ENCODE results near the gene KCNV2. TPM values are rescaled to one million over a fixed set of nuclear protein-coding genes. Genes with fewer than 3 reads are reported as not detected.

The KCNV2 gene
- total RNA-seq, 1 donor, result not detected

- no peak overlapping the region for H3K4me2 ChIP-seq (ENCODE audit: insufficient read depth, low read length)
- H2AFZ ChIP-seq (ENCODE audit: low read length), result no peak overlapping the region
- no peaks in the 10 kb centered on the region for H3K27me3 ChIP-seq (ENCODE audit: insufficient read depth, low read length)
- H3K36me3 ChIP-seq (ENCODE audit: insufficient read depth, low read length), result no peaks in the 10 kb centered on the region
- H3K27ac ChIP-seq (ENCODE audit: low read depth, low read length), result no peak overlapping the region
- peaks cover 12% of the 10 kb centered on the region for H3K4me1 ChIP-seq (ENCODE audit: insufficient read depth, low read length)
- TF ChIP-seq, protein P1, sequence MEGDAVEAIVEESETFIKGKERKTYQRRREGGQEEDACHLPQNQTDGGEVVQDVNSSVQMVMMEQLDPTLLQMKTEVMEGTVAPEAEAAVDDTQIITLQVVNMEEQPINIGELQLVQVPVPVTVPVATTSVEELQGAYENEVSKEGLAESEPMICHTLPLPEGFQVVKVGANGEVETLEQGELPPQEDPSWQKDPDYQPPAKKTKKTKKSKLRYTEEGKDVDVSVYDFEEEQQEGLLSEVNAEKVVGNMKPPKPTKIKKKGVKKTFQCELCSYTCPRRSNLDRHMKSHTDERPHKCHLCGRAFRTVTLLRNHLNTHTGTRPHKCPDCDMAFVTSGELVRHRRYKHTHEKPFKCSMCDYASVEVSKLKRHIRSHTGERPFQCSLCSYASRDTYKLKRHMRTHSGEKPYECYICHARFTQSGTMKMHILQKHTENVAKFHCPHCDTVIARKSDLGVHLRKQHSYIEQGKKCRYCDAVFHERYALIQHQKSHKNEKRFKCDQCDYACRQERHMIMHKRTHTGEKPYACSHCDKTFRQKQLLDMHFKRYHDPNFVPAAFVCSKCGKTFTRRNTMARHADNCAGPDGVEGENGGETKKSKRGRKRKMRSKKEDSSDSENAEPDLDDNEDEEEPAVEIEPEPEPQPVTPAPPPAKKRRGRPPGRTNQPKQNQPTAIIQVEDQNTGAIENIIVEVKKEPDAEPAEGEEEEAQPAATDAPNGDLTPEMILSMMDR (IDR thresholded peaks at IDR 0.05; ENCODE audit: extremely low read depth, low read depth, low read length), result no peak
- no peak for DNase-seq (ENCODE audit: insufficient read length, low spot score, missing footprints)
- H3K4me3 ChIP-seq (ENCODE audit: insufficient read depth, low read length), result no peak overlapping the region
- H4K20me1 ChIP-seq (ENCODE audit: insufficient read depth, low read length), result no peaks in the 10 kb centered on the region
- H3K9me3 ChIP-seq (ENCODE audit: low read depth, low read length), result no peaks in the 10 kb centered on the region
- H3K79me2 ChIP-seq (ENCODE audit: insufficient read depth, low read length), result no peaks in the 10 kb centered on the region
Observed at GRCh38 chr9:2730971-2731370, 13.7 kb downstream of the KCNV2 start.

- Histone ChIP-seq H2AFZ (ENCODE audit: low read length) (no peak overlapping the region), H3K27me3 (ENCODE audit: insufficient read depth, low read length) (no peaks in the 10 kb centered on the region), H3K9me3 (ENCODE audit: low read depth, low read length) (no peaks in the 10 kb centered on the region), H3K36me3 (ENCODE audit: insufficient read depth, low read length) (no peaks in the 10 kb centered on the region), H3K4me1 (ENCODE audit: insufficient read depth, low read length) (peaks cover 12% of the 10 kb centered on the region), H3K79me2 (ENCODE audit: insufficient read depth, low read length) (no peaks in the 10 kb centered on the region), H4K20me1 (ENCODE audit: insufficient read depth, low read length) (no peaks in the 10 kb centered on the region), H3K27ac (ENCODE audit: low read depth, low read length) (no peak overlapping the region), H3K4me3 (ENCODE audit: insufficient read depth, low read length) (no peak overlapping the region), H3K4me2 (ENCODE audit: insufficient read depth, low read length) (no peak overlapping the region)
- TF ChIP-seq, protein P1 (IDR thresholded peaks at IDR 0.05; ENCODE audit: extremely low read depth, low read depth, low read length), result no peak
- no peak for DNase-seq (ENCODE audit: insufficient read length, low spot score, missing footprints)
Observed at GRCh38 chr9:2732492-2732891, 15.2 kb downstream of the KCNV2 start.

- DNase-seq (ENCODE audit: insufficient read length, low spot score, missing footprints), result no peak
- Histone ChIP-seq H3K27ac (ENCODE audit: low read depth, low read length) (no peak overlapping the region), H3K79me2 (ENCODE audit: insufficient read depth, low read length) (no peaks in the 10 kb centered on the region), H3K4me3 (ENCODE audit: insufficient read depth, low read length) (no peak overlapping the region), H4K20me1 (ENCODE audit: insufficient read depth, low read length) (no peaks in the 10 kb centered on the region), H3K4me2 (ENCODE audit: insufficient read depth, low read length) (no peak overlapping the region), H2AFZ (ENCODE audit: low read length) (no peak overlapping the region), H3K4me1 (ENCODE audit: insufficient read depth, low read length) (peaks cover 3% of the 10 kb centered on the region), H3K36me3 (ENCODE audit: insufficient read depth, low read length) (no peaks in the 10 kb centered on the region), H3K9me3 (ENCODE audit: low read depth, low read length) (no peaks in the 10 kb centered on the region), H3K27me3 (ENCODE audit: insufficient read depth, low read length) (no peaks in the 10 kb centered on the region)
- TF ChIP-seq, protein P1 (IDR thresholded peaks at IDR 0.05; ENCODE audit: extremely low read depth, low read depth, low read length), result no peak
Observed at GRCh38 chr9:2740616-2741015, 23.3 kb downstream of the KCNV2 start.

DNA sequence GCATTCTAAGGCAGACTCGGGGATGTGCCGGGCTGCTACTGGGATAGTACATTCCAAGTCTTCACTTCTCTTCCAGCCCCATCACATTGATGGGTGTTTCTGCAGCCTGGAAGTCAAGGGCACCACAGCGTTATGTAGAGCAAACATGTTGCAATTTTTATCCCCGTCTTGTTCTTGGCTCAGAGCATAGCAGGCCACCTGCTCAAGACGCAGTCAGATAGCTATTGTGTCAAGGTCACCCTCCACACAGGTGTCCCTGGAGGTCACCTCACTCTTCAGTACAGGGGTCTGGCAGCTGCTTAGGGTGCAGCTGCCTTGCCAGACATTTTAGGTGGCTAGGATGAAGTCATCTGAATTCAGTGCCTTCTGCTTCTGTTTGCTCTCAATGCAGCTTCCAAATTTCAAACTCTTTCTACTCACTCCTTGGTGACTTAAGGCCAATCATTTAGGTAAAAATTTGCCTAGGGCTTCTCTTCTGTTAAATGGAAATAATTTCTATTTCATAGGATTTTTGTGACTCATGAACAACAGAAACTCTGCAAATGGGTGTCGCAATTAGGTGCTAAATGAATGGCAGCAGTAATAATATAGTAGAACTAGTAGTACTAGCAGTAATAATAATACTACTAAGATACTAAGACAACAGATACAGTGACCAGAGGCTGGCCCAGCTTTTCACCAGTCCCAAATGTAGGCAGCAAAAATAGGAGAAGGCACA lies 24.3 kb downstream of the KCNV2 start:
- no peak overlapping the region for H3K4me2 ChIP-seq (ENCODE audit: insufficient read depth, low read length)
- DNase-seq (ENCODE audit: insufficient read length, low spot score, missing footprints), result no peak
- H3K36me3 ChIP-seq (ENCODE audit: insufficient read depth, low read length), result no peaks in the 10 kb centered on the region
- no peaks in the 10 kb centered on the region for H3K79me2 ChIP-seq (ENCODE audit: insufficient read depth, low read length)
- no peaks in the 10 kb centered on the region for H4K20me1 ChIP-seq (ENCODE audit: insufficient read depth, low read length)
- peaks cover 3% of the 10 kb centered on the region for H3K4me1 ChIP-seq (ENCODE audit: insufficient read depth, low read length)
- no peaks in the 10 kb centered on the region for H3K9me3 ChIP-seq (ENCODE audit: low read depth, low read length)
- H3K4me3 ChIP-seq (ENCODE audit: insufficient read depth, low read length), result no peak overlapping the region
- TF ChIP-seq, protein P1 (IDR thresholded peaks at IDR 0.05; ENCODE audit: extremely low read depth, low read depth, low read length), result no peak
- no peak overlapping the region for H2AFZ ChIP-seq (ENCODE audit: low read length)
- H3K27ac ChIP-seq (ENCODE audit: low read depth, low read length), result no peak overlapping the region
- no peaks in the 10 kb centered on the region for H3K27me3 ChIP-seq (ENCODE audit: insufficient read depth, low read length)

Measured in osteoblast (primary cell).